Measurements from ENCODE around the gene IQCM. TPM values are rescaled to one million over a fixed set of nuclear protein-coding genes. Genes with fewer than 3 reads are reported as not detected.

Gene IQCM
- total and polyA plus RNA-seq, 12 donors = not detected

DNA sequence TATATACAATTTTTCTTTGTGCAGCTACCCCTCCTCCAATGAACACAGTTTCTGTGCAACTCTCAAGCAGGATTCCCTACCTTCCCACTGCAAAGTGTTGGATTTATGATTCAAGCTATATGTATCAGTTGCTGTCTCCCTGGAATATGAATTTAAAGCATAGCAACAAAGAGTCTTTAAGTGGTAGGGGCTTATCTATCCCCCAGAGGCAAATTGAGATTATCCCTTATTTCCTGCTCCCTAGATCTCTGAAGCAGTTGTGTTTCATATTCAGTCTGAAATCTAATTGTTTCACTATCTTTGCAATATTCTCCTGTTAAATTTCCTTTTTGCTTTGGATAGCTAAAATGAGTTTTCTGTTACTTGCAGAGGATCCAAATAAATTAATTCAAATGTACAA, 263.0 kb downstream of the IQCM start:
- H3K36me3 ChIP-seq = no peaks in the 10 kb centered on the region
- ATAC-seq = no peak
- DNase-seq = no peak
- intact Hi-C loops (cut with DNase I) = loop anchor here in 8 of 10 donors (1.0 to 10.0 kb wide), 5 partner anchors 178 to 345 kb away; no protein-coding TSS in a partner anchor
- H3K27ac ChIP-seq = no peak overlapping the region
- no peaks in the 10 kb centered on the region for H3K27me3 ChIP-seq
- no peaks in the 10 kb centered on the region for H3K4me1 ChIP-seq
- TF ChIP-seq, protein P1, sequence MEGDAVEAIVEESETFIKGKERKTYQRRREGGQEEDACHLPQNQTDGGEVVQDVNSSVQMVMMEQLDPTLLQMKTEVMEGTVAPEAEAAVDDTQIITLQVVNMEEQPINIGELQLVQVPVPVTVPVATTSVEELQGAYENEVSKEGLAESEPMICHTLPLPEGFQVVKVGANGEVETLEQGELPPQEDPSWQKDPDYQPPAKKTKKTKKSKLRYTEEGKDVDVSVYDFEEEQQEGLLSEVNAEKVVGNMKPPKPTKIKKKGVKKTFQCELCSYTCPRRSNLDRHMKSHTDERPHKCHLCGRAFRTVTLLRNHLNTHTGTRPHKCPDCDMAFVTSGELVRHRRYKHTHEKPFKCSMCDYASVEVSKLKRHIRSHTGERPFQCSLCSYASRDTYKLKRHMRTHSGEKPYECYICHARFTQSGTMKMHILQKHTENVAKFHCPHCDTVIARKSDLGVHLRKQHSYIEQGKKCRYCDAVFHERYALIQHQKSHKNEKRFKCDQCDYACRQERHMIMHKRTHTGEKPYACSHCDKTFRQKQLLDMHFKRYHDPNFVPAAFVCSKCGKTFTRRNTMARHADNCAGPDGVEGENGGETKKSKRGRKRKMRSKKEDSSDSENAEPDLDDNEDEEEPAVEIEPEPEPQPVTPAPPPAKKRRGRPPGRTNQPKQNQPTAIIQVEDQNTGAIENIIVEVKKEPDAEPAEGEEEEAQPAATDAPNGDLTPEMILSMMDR (IDR thresholded peaks at IDR 0.05) = no peak
- no peaks in the 10 kb centered on the region for H3K9me3 ChIP-seq
- no peak overlapping the region for H3K4me3 ChIP-seq

DNA sequence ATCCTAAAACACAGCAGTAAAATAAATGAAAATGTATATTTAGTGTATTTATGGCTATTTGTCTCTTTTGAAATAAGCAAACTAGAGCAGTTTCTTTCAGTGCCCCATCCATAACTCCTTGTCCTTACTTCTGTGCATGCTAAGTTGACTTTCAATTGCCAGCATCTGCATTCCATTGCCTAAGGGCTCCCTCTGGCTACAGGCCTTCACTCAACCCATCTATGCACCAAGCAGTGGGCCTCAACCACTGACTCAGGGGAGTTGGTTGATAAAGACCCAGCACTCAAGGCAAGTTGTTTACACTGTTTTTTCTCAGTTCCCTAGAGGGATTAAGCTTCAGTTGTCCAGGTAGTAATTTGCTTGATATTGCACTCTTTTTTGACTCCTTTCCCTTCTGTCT, 265.7 kb downstream of the IQCM start:
- DNase-seq (peak in 1 of 2 donors; percentile 6), ATAC-seq (peak in 5 of 8 donors; percentile 58 to 71 (median 62))
- Histone ChIP-seq H3K4me3 (no peak overlapping the region), H3K27me3 (no peaks in the 10 kb centered on the region), H3K4me1 (no peaks in the 10 kb centered on the region), H3K9me3 (peaks cover 0 to 19% (median 0%) of the 10 kb centered on the region in 11 donors), H3K36me3 (no peaks in the 10 kb centered on the region), H3K27ac (no peak overlapping the region)
- TF ChIP-seq, protein P1 (IDR thresholded peaks at IDR 0.05) = peak in 7 of 9 donors; percentile 6 to 62 (median 47)
- intact Hi-C loops (cut with DNase I) = loop anchor here in 9 of 10 donors (2.0 to 10.0 kb wide), 6 partner anchors 175 to 355 kb away; no protein-coding TSS in a partner anchor

DNA sequence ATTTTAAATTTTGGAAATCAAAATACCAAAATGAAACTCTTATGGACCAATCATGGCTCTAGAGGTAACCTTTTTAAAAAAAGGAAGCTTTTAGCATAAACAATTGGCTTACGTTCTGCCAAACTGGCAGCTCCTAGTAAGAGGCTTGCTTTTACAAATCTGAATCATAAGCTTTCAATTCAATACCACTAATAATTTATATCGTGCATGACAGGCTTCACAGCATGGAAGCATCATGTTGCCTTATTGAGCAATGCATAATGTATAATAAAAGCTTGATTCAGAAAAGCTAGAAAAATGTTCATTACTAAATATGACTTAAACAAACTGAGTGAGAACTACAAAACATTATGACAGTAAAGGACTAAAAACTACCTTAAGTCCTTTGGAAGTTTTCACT, 280.9 kb downstream of the IQCM start:
- DNase-seq = no peak
- peaks cover 0 to 30% (median 7%) of the 10 kb centered on the region in 11 donors for H3K9me3 ChIP-seq
- H3K27me3 ChIP-seq = no peaks in the 10 kb centered on the region
- no peaks in the 10 kb centered on the region for H3K4me1 ChIP-seq
- TF ChIP-seq, protein P1 (IDR thresholded peaks at IDR 0.05) = no peak
- no peaks in the 10 kb centered on the region for H3K36me3 ChIP-seq
- no peak overlapping the region for H3K4me3 ChIP-seq
- 86 to 91% methylated on average over 2 of the region's 2 CpGs for WGBS, 2 donors
- intact Hi-C loops (cut with DNase I) = no loop called here
- H3K27ac ChIP-seq = no peak overlapping the region
- no peak for ATAC-seq

DNA sequence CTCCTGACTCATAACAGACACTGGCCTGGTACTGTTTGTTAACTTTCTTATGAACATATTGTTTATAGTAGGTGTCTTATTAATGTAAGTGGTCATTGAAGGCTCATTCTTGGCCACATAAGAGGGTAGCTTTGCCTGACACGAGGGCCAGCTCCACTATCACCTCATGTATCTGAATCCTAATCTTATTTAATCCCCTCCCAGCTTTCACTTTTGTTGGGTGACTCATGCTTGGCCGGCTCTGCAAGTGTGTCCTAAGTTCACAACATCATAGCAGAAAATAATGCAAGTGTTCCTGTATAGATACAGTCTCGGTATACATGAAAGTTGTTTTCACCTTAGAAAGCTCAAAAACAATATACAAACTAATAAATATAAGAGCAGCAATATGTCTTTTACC, 283.8 kb downstream of the IQCM start:
- H3K27ac ChIP-seq = no peak overlapping the region
- H3K4me3 ChIP-seq = no peak overlapping the region
- intact Hi-C loops (cut with DNase I) = no loop called here
- no peaks in the 10 kb centered on the region for H3K27me3 ChIP-seq
- no peak for DNase-seq
- no peaks in the 10 kb centered on the region for H3K36me3 ChIP-seq
- 49 to 57% methylated on average over 3 of the region's 3 CpGs for WGBS, 2 donors
- no peak for ATAC-seq
- no peaks in the 10 kb centered on the region for H3K4me1 ChIP-seq
- TF ChIP-seq, protein P1 (IDR thresholded peaks at IDR 0.05) = no peak
- H3K9me3 ChIP-seq = peaks cover 0 to 11% (median 0%) of the 10 kb centered on the region in 11 donors
